OCI-LY3 (cell line): Measurements from ENCODE around the gene MRAS.

Experiments
- H2AFZ ChIP-seq: fragments of 200-600, 300-600 bp; shearing (Covaris generic); 2 replicates; pipeline ENCODE4 v1.6.0; 2014; ENCODE audit warnings: antibody characterized with exemption, low read depth, low read length
- H3K27ac ChIP-seq: fragments of 200-600, 300-600 bp; sonication (generic); 2 replicates; pipeline ENCODE4 v1.5.1; 2014; ENCODE audit warnings: mild to moderate bottlenecking, low read length, moderate library complexity, mixed read lengths
- H3K27me3 ChIP-seq: fragments of 200-600, 300-600 bp; sonication (generic); 2 replicates; pipeline ENCODE4 v1.6.1; 2014; ENCODE audit warnings: low read depth, low read length, mixed read lengths
- H3K36me3 ChIP-seq: fragments of 200-600, 300-600 bp; sonication (generic); replicated peaks from 2 replicates; pipeline ENCODE3; 2014; ENCODE audit warnings: low read depth, low read length, mixed read lengths
- H3K4me1 ChIP-seq: fragments of 300-600, 200-600 bp; sonication (generic); 2 replicates; pipeline ENCODE4 v1.6.1; 2014; ENCODE audit warnings: low read length, mixed read lengths
- H3K4me2 ChIP-seq: fragments of 200-600, 300-600 bp; sonication (generic); 2 replicates; pipeline ENCODE4 v1.6.1; 2014; ENCODE audit warnings: low read length, mixed read lengths
- H3K4me3 ChIP-seq: fragments of 300-600, 200-600 bp; sonication (generic); 2 replicates; pipeline ENCODE4 v1.5.1; 2014; ENCODE audit warnings: antibody characterized with exemption, mild to moderate bottlenecking, low read length, moderate library complexity
- H3K79me2 ChIP-seq: fragments of 300-600, 200-600 bp; shearing (Covaris generic); 2 replicates; pipeline ENCODE4 v1.6.1; 2014; ENCODE audit warnings: mild to moderate bottlenecking, low read length, mixed read lengths
- H3K9ac ChIP-seq: fragments of 300-600, 200-600 bp; shearing (Covaris generic); 2 replicates; pipeline ENCODE4 v1.6.0; 2014; ENCODE audit warnings: mild to moderate bottlenecking, low read length, moderate library complexity
- H3K9me3 ChIP-seq: fragments of 200-600, 300-600 bp; shearing (Covaris generic); 2 replicates; pipeline ENCODE4 v1.6.1; 2014; ENCODE audit warnings: low read length, mixed read lengths; ENCODE audit not compliant: insufficient read depth
- H4K20me1 ChIP-seq: fragments of 200-600, 300-600 bp; sonication (generic); 2 replicates; pipeline ENCODE4 v1.6.1; 2016; ENCODE audit warnings: low read length, mixed read lengths; ENCODE audit not compliant: insufficient read depth
- EZH2phosphoT487 ChIP-seq: fragments of 200-600 bp; shearing (Covaris generic); IDR thresholded peaks from 2 replicates; pipeline ENCODE4 v1.6.1; 2018; ENCODE audit warnings: antibody characterized with exemption, mixed run types, low read depth
- TF ChIP-seq, protein P1 (sequence below): fragments of 200-600, 300-600 bp; sonication (generic); IDR thresholded peaks from 2 replicates; pipeline ENCODE4 v1.5.1; 2014; ENCODE audit warnings: antibody characterized with exemption, low read length, low read depth

Gene MRAS

DNA sequence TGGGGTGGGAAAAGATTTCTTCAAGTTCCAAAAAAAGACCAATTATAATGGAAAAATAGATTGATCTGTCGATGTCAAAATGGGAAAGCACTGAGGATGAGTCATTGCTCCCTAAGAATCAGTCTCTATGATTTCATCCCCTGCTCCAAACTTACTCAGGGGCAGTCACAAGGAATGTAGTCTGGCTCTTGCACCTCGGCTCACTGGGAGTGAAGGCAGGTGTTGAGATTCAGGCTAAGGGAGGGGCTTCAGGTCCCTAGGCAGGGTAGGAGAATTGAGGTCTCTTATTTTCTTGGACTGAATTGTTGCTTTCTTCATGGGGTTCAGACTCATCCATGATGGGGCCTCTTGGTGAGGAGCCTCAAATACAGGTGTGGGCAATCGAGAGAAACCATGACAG is 100.3 kb downstream of the MRAS start:
- TF ChIP-seq, protein P1, sequence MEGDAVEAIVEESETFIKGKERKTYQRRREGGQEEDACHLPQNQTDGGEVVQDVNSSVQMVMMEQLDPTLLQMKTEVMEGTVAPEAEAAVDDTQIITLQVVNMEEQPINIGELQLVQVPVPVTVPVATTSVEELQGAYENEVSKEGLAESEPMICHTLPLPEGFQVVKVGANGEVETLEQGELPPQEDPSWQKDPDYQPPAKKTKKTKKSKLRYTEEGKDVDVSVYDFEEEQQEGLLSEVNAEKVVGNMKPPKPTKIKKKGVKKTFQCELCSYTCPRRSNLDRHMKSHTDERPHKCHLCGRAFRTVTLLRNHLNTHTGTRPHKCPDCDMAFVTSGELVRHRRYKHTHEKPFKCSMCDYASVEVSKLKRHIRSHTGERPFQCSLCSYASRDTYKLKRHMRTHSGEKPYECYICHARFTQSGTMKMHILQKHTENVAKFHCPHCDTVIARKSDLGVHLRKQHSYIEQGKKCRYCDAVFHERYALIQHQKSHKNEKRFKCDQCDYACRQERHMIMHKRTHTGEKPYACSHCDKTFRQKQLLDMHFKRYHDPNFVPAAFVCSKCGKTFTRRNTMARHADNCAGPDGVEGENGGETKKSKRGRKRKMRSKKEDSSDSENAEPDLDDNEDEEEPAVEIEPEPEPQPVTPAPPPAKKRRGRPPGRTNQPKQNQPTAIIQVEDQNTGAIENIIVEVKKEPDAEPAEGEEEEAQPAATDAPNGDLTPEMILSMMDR, result no peak
- TF ChIP-seq EZH2phosphoT487, result no peak
- no peak overlapping the region for H2AFZ ChIP-seq
- H3K4me1 ChIP-seq, result no peaks in the 10 kb centered on the region
- no peak overlapping the region for H3K27ac ChIP-seq
- H3K4me2 ChIP-seq, result no peak overlapping the region
- no peaks in the 10 kb centered on the region for H3K36me3 ChIP-seq
- H3K79me2 ChIP-seq, result no peaks in the 10 kb centered on the region
- H4K20me1 ChIP-seq, result no peaks in the 10 kb centered on the region
- H3K27me3 ChIP-seq, result no peaks in the 10 kb centered on the region
- H3K9me3 ChIP-seq, result no peaks in the 10 kb centered on the region
- no peak overlapping the region for H3K4me3 ChIP-seq
- H3K9ac ChIP-seq, result no peak overlapping the region

DNA sequence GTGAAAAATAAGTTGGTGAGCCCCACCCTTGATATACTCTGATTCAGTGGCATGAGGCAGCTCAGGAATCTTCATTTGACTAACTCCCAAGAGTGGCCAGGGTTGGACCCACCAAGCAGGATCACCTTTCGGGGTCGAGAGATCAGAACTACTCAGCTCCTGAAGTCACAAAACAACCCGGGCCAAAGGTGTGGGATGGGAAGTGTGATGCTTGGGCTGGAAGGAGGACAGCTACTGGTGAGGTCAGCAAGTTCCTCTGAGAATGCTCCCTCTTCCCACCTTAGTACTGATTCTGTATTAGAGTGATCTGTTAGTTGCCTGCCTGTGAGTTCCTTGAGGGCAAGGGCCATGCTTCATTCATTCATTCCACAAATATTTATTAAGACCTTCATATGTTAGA is 101.1 kb downstream of the MRAS start:
- TF ChIP-seq, protein P1, result no peak
- no peak for TF ChIP-seq EZH2phosphoT487
- Histone ChIP-seq H3K9ac (no peak overlapping the region), H3K27me3 (peaks cover under 1% of the 10 kb centered on the region; the same call in 1 of the 2 replicates), H3K9me3 (no peaks in the 10 kb centered on the region), H3K79me2 (no peaks in the 10 kb centered on the region), H3K4me2 (no peak overlapping the region), H3K27ac (no peak overlapping the region), H2AFZ (no peak overlapping the region), H4K20me1 (no peaks in the 10 kb centered on the region), H3K36me3 (no peaks in the 10 kb centered on the region), H3K4me1 (no peaks in the 10 kb centered on the region), H3K4me3 (no peak overlapping the region)

DNA sequence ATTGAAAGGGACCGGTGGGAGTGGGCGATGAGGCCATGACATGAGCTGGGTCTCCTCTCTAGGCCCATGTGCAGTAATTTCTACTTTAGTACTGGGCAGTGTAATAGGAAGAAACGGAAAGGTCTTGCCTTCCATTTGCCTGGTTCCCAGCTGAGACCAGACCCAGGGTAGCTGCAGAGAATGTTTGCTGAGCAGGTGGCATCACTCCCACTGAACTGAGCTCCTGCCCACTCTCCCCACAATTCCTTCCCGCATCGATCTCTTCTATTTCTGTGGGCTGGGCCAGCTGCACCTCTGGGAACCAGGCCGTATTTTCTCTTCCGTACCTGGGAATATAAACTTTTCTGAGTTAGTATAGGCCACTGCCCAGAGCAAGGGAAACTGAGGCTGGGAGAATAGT is 101.8 kb downstream of the MRAS start:
- no peaks in the 10 kb centered on the region for H3K36me3 ChIP-seq
- H3K9me3 ChIP-seq, result no peaks in the 10 kb centered on the region
- H3K79me2 ChIP-seq, result no peaks in the 10 kb centered on the region
- no peaks in the 10 kb centered on the region for H3K4me1 ChIP-seq
- peaks cover 7% of the 10 kb centered on the region; the same call in 1 of the 2 replicates for H3K27me3 ChIP-seq
- no peak overlapping the region for H3K4me3 ChIP-seq
- H2AFZ ChIP-seq, result no peak overlapping the region
- H3K27ac ChIP-seq, result no peak overlapping the region
- no peak overlapping the region for H3K4me2 ChIP-seq
- no peak overlapping the region for H3K9ac ChIP-seq
- no peaks in the 10 kb centered on the region for H4K20me1 ChIP-seq
- TF ChIP-seq, protein P1, result no peak
- TF ChIP-seq EZH2phosphoT487, result no peak

DNA sequence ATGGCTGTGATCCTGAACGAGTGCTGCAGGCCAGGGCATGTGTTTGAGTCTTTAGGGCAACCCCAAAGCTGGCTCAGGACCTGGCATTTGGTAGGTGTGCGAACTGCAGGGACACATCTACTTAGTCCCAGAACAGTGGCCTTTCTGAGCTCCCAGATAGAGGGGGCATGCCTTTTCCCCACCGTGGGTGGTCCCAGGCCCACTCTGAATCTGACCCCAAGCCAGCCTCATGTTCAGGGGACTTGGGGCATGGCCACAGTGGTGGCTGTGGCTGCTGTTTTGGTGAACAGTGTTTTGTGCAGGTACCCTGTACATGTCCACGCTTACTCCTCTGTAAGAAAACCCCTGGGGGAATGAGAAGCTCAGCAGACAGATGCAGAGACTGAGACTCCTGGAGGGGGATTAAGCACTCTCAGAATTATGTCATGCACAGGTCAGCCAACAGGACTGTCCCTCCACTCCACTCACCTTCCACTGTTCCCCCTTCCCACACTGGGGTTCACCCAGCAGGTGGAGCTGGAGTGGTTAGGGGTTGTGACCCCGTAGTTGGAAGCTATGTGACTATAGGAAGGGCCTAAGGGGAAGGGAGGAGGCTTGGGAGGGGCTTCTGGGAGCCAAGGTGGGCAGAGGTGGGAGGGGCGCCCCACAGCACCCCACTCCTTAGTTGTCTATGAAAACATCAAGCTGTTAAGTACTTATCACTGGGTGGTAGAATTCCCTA is 102.5 kb downstream of the MRAS start:
- H3K9me3 ChIP-seq, result no peaks in the 10 kb centered on the region
- no peak overlapping the region for H2AFZ ChIP-seq
- TF ChIP-seq, protein P1, result no peak
- TF ChIP-seq EZH2phosphoT487, result no peak
- no peaks in the 10 kb centered on the region for H3K4me1 ChIP-seq
- H3K27ac ChIP-seq, result no peak overlapping the region
- H4K20me1 ChIP-seq, result no peaks in the 10 kb centered on the region
- no peak overlapping the region for H3K4me3 ChIP-seq
- no peak overlapping the region for H3K9ac ChIP-seq
- no peak overlapping the region for H3K4me2 ChIP-seq
- no peaks in the 10 kb centered on the region for H3K36me3 ChIP-seq
- H3K27me3 ChIP-seq, result peaks cover 7% of the 10 kb centered on the region; the same call in 1 of the 2 replicates
- H3K79me2 ChIP-seq, result no peaks in the 10 kb centered on the region
